ENCODE measurements around the gene ATG7. TPM values are rescaled to one million over a fixed set of nuclear protein-coding genes. Genes with fewer than 3 reads are reported as not detected.

ATG7 gene
- total RNA-seq, 1 donor from 2014 or later, result 42.5 TPM

GRCh38 chr3:11554236-11554610, 282.0 kb downstream of the ATG7 start:
- no peaks in the 10 kb centered on the region for H3K9me3 Mint-ChIP-seq (ENCODE audit: unreplicated experiment)
- H3K27me3 Mint-ChIP-seq (ENCODE audit: unreplicated experiment), result no peaks in the 10 kb centered on the region
- no peak for DNase-seq (ENCODE audit: extremely low spot score, unreplicated experiment)
- peak overlapping the region; percentile 65 for H3K27ac Mint-ChIP-seq (ENCODE audit: unreplicated experiment)
- TF ChIP-seq CTCF (IDR thresholded peaks at IDR 0.05), result no peak
- H3K36me3 Mint-ChIP-seq (ENCODE audit: unreplicated experiment), result peaks cover 50% of the 10 kb centered on the region
- H3K4me3 Mint-ChIP-seq (ENCODE audit: unreplicated experiment), result no peak overlapping the region
- H3K4me1 Mint-ChIP-seq (ENCODE audit: unreplicated experiment), result peaks cover 85% of the 10 kb centered on the region

- peaks cover 83% of the 10 kb centered on the region for H3K4me1 Mint-ChIP-seq (ENCODE audit: unreplicated experiment)
- no peak for TF ChIP-seq CTCF (IDR thresholded peaks at IDR 0.05)
- H3K4me3 Mint-ChIP-seq (ENCODE audit: unreplicated experiment), result no peak overlapping the region
- H3K9me3 Mint-ChIP-seq (ENCODE audit: unreplicated experiment), result no peaks in the 10 kb centered on the region
- no peak for DNase-seq (ENCODE audit: extremely low spot score, unreplicated experiment)
- peaks cover 48% of the 10 kb centered on the region for H3K36me3 Mint-ChIP-seq (ENCODE audit: unreplicated experiment)
- no peaks in the 10 kb centered on the region for H3K27me3 Mint-ChIP-seq (ENCODE audit: unreplicated experiment)
- H3K27ac Mint-ChIP-seq (ENCODE audit: unreplicated experiment), result peak overlapping the region; percentile 65
Observed at GRCh38 chr3:11554666-11555065, 282.5 kb downstream of the ATG7 start.

- no peak for TF ChIP-seq CTCF (IDR thresholded peaks at IDR 0.05)
- Mint-ChIP-seq H3K27ac (ENCODE audit: unreplicated experiment) (peak overlapping the region; percentile 70), H3K36me3 (ENCODE audit: unreplicated experiment) (peaks cover 48% of the 10 kb centered on the region), H3K27me3 (ENCODE audit: unreplicated experiment) (no peaks in the 10 kb centered on the region), H3K4me1 (ENCODE audit: unreplicated experiment) (peaks cover 84% of the 10 kb centered on the region), H3K9me3 (ENCODE audit: unreplicated experiment) (no peaks in the 10 kb centered on the region), H3K4me3 (ENCODE audit: unreplicated experiment) (no peak overlapping the region)
- DNase-seq (ENCODE audit: extremely low spot score, unreplicated experiment), result no peak
Observed at GRCh38 chr3:11555211-11555782, 283.1 kb downstream of the ATG7 start.

GRCh38 chr3:11555881-11556633, 283.9 kb downstream of the ATG7 start:
- TF ChIP-seq CTCF (IDR thresholded peaks at IDR 0.05), result no peak
- peaks cover 52% of the 10 kb centered on the region for H3K36me3 Mint-ChIP-seq (ENCODE audit: unreplicated experiment)
- no peak for DNase-seq (ENCODE audit: extremely low spot score, unreplicated experiment)
- peaks cover 84% of the 10 kb centered on the region for H3K4me1 Mint-ChIP-seq (ENCODE audit: unreplicated experiment)
- no peaks in the 10 kb centered on the region for H3K9me3 Mint-ChIP-seq (ENCODE audit: unreplicated experiment)
- peak overlapping the region; percentile 79 for H3K27ac Mint-ChIP-seq (ENCODE audit: unreplicated experiment)
- no peaks in the 10 kb centered on the region for H3K27me3 Mint-ChIP-seq (ENCODE audit: unreplicated experiment)
- H3K4me3 Mint-ChIP-seq (ENCODE audit: unreplicated experiment), result no peak overlapping the region

- Mint-ChIP-seq H3K9me3 (ENCODE audit: unreplicated experiment) (no peaks in the 10 kb centered on the region), H3K4me1 (ENCODE audit: unreplicated experiment) (peaks cover 88% of the 10 kb centered on the region), H3K36me3 (ENCODE audit: unreplicated experiment) (peaks cover 49% of the 10 kb centered on the region), H3K27me3 (ENCODE audit: unreplicated experiment) (no peaks in the 10 kb centered on the region), H3K4me3 (ENCODE audit: unreplicated experiment) (no peak overlapping the region), H3K27ac (ENCODE audit: unreplicated experiment) (peak overlapping the region; percentile 79)
- DNase-seq (ENCODE audit: extremely low spot score, unreplicated experiment), result no peak
- no peak for TF ChIP-seq CTCF (IDR thresholded peaks at IDR 0.05)
Observed at GRCh38 chr3:11556851-11557644, 284.9 kb downstream of the ATG7 start.

All from osteocyte (in vitro differentiated cells).